Activated CD8-positive, alpha-beta memory T cell treated with anti-CD3 and anti-CD28 coated beads for 1 hour (primary cell): ENCODE data around the gene KRCC1.

Experiments used
- DNase-seq, 2 donors: peaks; one replicate each; pipeline ENCODE4 v3.0.0-alpha.2; 2020; ENCODE audit warnings: low read depth in 1 of 2; ENCODE audit errors: extremely low read depth in 1 of 2

KRCC1 gene

GRCh38 chr2:88055371-88056128 is at the start of gene KRCC1:
KRCC1 (minus strand) TSS chr2:88055783; CDS start chr2:88028563, 27,220 bp downstream.
- DNase-seq, result peak; percentile 88 to 89

- DNase-seq, result no peak
Measured at GRCh38 chr2:88100489-88100858, 44.9 kb upstream of the KRCC1 start.

DNA sequence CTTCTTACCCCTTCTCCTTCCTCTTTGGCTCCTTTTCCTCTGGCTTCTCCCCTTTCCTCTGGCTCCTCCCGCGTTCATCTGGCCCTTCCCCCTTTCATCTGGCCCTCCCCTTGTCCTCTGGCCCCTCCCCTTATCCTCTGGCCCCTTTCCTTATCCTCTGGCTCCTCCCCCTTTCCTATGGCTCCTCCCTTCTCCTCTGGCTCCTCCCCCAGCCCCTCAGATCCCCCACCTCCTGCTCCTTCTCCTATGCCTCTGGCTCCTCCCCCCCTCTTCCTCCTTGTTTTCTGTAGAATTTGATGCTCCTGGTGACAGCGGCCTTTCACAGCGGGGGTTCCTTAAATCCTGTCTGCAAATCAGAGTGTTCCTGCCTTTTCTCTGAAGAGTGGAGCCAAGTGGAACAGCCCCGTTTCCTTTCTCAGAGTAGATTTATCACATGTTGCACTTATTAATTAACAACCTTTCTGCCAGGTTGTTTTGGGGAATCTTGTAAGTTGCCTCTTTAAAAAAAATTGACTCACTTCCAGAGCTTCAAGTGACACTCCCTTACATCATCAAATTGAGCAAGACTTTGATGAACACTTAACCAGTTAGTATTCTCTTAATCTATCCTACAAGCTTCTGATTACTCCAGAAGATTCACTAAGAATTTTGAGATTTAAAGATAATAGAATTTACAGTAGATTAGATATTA is 44.4 kb upstream of the KRCC1 start:
- DNase-seq, result no peak

DNA sequence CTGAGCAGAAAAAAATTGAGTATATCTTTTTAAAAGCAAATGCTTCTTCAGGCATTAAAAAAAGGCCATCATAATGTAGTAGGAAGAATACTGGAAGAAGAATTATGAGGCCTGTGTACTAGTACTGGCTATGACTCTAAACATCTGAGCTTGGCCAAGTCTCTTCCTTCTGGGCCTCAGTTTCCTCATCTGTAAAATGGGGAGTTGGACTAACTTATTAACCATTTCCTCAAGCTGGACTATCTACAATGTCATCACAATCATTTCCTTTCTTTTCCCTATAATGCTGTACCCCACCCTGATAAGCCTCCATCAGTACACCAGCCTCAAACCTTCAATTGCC is 42.9 kb upstream of the KRCC1 start:
- no peak for DNase-seq

- no peak for DNase-seq
Measured at GRCh38 chr2:88097891-88098557, 42.4 kb upstream of the KRCC1 start.

DNA sequence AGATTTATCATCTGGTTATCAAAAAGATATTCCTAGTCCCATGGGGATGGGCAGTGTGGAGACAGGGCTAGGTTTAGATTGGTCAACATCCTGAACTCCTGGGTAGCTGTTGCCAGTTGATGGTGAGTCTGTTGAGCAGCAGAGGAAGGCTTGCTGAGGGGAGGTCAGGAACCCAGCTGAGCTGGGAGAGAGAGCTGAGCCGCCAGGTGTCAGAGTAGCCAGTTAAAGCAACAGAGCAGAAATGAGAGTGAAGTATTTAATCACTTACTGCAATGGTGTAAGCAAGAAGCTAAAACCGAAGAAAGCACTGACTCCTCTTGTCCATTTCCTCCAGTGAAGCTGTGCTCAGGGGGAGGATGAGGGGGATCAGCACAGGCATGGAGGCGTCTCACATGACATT is 41.6 kb upstream of the KRCC1 start:
- DNase-seq, result no peak

DNA sequence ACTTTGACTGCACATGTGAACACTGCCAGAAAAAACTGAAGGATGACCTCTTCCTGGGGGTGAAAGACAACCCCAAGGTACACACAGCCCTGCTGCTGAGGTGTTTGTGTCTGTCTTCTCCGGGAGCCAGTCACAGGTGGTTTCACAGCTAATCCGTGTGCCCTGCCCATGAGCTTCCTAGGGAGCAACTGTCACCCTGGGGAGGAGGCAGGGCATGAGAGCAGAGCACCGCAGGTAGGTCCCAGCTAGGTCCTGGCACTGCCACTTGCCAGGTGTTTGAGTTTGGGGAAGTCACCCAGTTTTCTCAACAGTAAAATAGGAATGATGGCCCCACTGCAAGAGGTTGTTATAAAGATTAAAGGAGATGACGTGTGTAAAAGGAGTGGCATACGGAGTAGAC is 41.1 kb upstream of the KRCC1 start:
- no peak for DNase-seq

GRCh38 chr2:88095022-88095421 is 39.4 kb upstream of the KRCC1 start:
- DNase-seq, result no peak

- DNase-seq, result no peak
Measured at GRCh38 chr2:88092773-88093172, 37.2 kb upstream of the KRCC1 start.

GRCh38 chr2:88091943-88092342 is 36.4 kb upstream of the KRCC1 start:
- DNase-seq, result no peak

GRCh38 chr2:88090446-88091283 is 35.1 kb upstream of the KRCC1 start:
- DNase-seq, result no peak

- no peak for DNase-seq
Measured at GRCh38 chr2:88088999-88089398, 33.4 kb upstream of the KRCC1 start.

DNA sequence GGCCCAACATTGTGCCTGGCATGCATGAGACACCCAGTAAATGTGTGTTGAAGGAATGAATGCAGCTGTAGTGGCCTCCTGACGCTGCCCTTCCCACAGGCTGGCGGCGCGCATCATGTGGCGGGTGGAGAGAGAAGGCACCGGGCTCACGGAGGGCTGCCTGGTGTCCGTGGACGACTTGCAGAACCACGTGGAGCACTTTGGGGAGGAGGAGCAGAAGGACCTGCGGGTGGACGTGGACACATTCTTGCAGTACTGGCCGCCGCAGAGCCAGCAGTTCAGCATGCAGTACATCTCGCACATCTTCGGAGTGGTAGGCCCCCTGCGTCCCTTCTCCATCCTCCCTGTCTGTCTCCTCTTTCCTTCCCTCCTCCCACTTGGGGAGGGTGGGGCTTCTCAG is 32.2 kb upstream of the KRCC1 start:
- DNase-seq, result no peak

DNA sequence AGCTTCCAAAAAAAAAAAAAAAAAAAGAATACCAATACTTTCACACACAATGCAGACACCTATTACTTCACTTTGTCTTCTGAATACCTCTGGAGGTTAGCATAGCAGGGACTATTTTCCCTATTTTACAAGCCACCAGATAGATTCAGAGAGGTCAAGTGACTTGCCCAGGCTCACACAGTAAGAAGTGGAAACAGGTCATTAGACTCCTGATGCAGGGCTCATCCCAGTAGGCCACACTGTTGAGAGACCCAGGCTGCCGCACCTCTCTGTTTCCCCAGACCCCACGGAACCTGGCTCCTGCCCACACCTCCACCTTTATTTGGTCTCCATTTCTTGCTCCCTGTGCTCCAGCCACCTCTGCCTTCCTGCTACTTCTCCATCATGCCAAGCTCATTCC is 31.5 kb upstream of the KRCC1 start:
- no peak for DNase-seq

DNA sequence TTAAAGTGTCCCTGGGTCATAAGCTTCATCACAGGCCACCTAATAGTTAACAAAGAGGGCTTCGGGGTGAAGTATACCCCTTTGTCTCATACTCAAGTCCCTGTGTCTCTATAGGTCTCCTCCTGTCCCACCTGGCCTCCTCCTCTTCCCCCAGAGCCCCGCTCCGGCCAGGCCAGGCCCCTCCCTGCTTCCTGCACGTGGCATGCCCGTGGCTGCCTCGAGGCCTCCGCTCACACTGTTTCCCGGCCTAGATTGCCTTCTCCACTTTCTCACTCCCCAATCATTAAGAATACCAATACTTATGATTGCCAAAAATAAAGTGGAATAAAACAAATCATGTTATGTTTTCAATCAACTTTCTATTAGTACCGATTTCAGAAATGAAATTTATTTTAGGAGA is 30.8 kb upstream of the KRCC1 start:
- no peak for DNase-seq

DNA sequence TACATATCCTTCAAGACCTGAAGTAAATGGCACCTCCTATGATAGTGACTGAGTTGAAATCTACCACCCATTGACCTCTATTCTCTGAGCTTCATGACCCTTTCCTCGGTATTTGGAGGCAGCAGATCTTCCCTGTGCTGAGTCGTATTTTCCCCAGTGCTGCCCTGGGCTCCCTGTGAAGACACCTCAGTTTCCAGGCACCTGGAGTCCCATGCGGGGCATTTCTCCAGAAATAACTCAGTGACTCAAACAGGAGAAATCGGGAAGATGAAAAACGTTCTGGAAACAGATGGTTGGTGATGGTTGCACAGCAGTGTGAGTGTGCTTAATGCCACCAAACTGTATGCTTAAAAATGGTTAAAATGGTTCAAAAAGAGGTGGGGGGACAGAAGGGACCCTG is 30.0 kb upstream of the KRCC1 start:
- DNase-seq, result no peak

DNA sequence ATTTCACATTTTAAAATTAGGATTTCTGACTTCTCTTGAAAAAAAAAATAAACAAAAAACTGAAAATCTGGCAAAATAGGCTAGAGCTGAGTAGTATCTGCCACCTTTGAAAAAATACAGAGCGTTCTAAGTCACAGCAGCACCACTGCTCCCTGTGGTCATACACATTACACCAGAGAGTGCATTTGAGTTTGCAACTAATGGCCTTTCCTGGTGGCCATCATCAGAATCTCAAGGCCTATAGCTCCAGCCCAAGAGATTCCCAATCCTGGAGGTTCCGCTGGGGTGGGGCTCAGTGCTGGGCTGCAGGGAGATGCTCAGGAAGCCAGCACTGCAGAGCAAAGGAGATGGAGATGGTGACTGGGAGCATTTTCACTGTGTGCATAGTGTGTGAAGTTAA is 29.5 kb upstream of the KRCC1 start:
- DNase-seq, result no peak

DNA sequence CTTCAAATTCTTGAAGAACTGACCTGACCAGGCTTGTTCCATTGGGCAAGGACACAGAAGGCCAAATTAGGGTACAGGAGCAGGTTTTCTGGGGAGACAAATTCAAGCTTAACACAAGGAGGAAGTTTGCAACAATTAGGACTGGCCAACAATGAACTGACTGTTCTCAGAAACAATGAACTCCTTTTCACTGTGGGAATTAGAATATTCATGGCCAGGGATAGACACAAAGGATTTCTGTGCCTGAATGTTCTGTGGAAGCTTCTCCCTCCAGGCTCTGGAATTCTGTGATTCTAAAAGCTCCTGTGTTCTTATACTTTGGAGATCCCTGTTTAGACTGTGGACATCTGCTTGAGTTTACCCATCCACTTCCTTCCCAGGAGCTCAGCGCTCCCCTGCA is 27.2 kb upstream of the KRCC1 start:
- no peak for DNase-seq

- DNase-seq, result no peak
Measured at GRCh38 chr2:88081924-88082608, 26.5 kb upstream of the KRCC1 start.

DNA sequence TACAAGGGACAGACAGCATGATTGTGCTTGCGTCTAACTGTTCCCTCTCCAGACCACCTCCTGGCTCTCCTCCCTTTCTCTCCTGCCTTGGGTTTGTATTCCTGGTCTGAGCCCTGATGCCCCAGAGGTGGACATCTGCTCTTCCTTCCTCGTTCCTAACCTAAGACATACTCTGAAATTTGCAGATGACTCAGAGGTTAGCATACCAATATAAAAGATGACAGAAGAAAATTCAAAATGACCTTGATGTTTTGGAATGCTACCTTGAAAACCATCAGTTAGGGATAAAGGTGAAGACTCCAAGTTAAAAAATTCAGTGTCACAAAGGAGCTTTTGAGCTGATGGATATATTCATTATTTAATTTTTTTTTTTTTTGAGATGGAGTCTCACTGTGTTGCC is 25.0 kb upstream of the KRCC1 start:
- no peak for DNase-seq
